OCI-M2 (cell line): Measurements from ENCODE around the gene MFAP3L.
"Not testable (repeated sequence)": the region's sequence is repeated elsewhere in the genome, so short reads cannot be mapped to it uniquely, and the experiment has no call there.

ENCODE experiments used
- DNase-seq: peaks from one replicate; lab custom pipeline; 2025; ENCODE audit not compliant: unreplicated experiment; lab: John Stamatoyannopoulos, UW

Gene MFAP3L

DNA sequence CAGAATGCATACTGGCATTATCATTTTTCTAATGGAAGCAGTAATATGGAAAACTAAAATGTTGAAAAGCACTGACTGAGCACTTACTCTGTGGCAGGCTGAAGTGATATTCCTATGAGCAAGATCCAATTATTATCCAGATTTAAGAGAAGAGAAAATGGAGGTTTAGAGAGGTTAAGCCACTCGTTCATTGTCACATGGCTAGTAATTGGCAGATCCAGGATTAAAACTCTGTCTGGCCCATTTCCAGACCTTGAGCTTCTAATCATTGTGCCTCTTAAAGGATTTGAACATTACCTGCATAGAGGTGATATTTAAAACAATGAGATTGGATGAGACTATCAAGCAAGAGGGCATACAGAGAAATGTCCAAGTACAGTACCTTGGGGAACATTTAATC, 80.6 kb downstream of the MFAP3L start:
- DNase-seq: no peak

DNA sequence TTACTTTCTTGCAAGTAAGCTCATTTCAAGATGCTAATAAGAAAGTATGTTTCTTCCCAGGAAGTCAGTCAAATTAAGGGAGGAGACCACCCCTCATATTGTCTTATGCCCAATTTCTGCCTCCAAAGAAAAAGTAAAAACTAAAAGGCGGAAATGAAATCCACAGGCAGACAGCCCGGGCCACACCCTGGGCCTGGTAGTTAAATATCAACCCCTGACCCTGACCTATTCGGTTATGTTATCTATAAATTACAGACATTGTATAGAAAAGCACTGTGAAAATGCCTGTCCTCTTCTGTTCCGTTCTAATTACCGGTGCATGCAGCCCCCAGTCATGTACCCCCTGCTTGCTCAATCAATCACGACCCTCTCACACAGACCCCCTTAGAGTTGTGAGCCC, 82.6 kb downstream of the MFAP3L start:
- DNase-seq: not testable (repeated sequence)

DNA sequence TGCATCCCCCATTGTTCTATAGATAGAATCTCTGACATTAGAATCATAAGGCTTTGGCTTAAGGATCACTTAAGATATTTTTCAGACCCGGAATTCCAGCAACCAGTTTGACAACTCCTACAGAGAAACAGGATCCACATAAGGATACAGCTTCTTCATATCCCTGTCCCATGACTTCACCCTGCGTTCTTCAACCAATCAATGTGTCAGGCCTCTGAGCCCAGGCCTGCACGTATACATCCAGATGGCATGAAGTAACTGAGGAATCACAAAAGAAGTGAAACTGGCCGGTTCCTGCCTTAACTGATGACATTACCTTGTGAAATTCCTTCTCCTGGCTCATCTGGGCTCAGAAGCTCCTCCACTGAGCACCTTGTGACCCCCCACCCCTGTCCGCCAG, 85.1 kb downstream of the MFAP3L start:
- DNase-seq: no peak

DNA sequence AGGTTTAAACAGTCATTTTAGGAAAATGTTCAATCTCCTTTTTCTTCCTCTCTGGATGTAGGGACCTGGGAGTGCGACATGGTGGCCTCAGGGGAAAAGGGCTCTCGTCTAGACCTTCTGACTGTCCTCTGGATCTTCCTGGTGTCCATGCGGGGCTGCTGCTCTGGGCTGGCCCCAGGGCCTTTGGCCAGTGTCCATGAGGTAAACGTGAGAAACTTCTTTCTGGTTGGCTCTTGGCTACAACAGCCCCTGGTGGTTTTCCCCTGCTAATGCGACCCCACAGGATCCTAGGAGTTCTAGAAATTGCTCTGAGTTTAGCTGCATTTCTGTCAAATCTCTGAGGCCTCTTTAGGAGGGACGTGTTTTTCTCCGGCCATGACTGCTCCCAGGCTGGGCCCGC, 85.7 kb downstream of the MFAP3L start:
- DNase-seq: no peak
